HEK293 (cell line): Measurements from ENCODE around the gene ME3.

ENCODE experiments used
- CTCF ChIA-PET: fragments of 350-600 bp; formaldehyde crosslinking; extraction: SDS; loops from one replicate; lab custom pipeline; 2021; ENCODE audit warnings: antibody characterized with exemption; lab: Yijun Ruan, JAX
- POLR2A ChIA-PET: fragments of 300-600 bp; formaldehyde crosslinking; extraction: SDS; loops from one replicate; lab custom pipeline; 2020; ENCODE audit warnings: antibody characterized with exemption, inconsistent platforms; lab: Yijun Ruan, JAX
- H3K27ac ChIP-seq: fragments of 200-500 bp; sonication (Bioruptor generic); 2 replicates; pipeline ENCODE4 v1.5.1; 2014; ENCODE audit warnings: low read depth, low read length, control low read depth, inconsistent platforms; ENCODE audit errors: extremely low read depth
- H3K36me3 ChIP-seq, 2 experiments: fragments of 200-500 bp in 1 of 2; sonication (Bioruptor generic) in 1 of 2; 1 replicate in 1 of 2; 2 replicates in 1 of 2; pipeline ENCODE4 v1.5.1; 2014 to 2017; ENCODE audit warnings: inconsistent platforms in 2 of 2, low read length in 2 of 2; ENCODE audit not compliant: control insufficient read depth in 2 of 2, insufficient read depth in 1 of 2
- H3K4me1 ChIP-seq: fragments of 200-500 bp; sonication (Bioruptor generic); 2 replicates; pipeline ENCODE4 v1.5.1; 2014; ENCODE audit warnings: mild to moderate bottlenecking, low read length, inconsistent platforms; ENCODE audit not compliant: control insufficient read depth, insufficient read depth
- H3K4me3 ChIP-seq: 2 replicates; pipeline ENCODE4 v1.5.1; 2011; ENCODE audit warnings: low read depth, mild to moderate bottlenecking, control low read depth, low read length, moderate library complexity
- H3K9me3 ChIP-seq: fragments of 200-500 bp; sonication (Bioruptor generic); 2 replicates; pipeline ENCODE4 v1.5.1; 2014; ENCODE audit warnings: low read depth, low read length, inconsistent platforms; ENCODE audit not compliant: control insufficient read depth, insufficient read depth
- BCL11B ChIP-seq: fragments of 450-650 bp; formaldehyde crosslinking; IDR thresholded peaks from 2 replicates; pipeline ENCODE4 v1.5.1; 2016; ENCODE audit warnings: low read depth, missing biosample characterization, missing genetic modification characterization
- EGR2 ChIP-seq: fragments of 450-650 bp; formaldehyde crosslinking; IDR thresholded peaks from 2 replicates; pipeline ENCODE4 v1.5.1; 2016; ENCODE audit warnings: low read depth, missing biosample characterization, missing genetic modification characterization
- GLIS1 ChIP-seq: fragments of 450-650 bp; formaldehyde crosslinking; IDR thresholded peaks from 2 replicates; pipeline ENCODE4 v1.5.1; 2016; ENCODE audit warnings: missing biosample characterization, missing genetic modification characterization
- KLF10 ChIP-seq: fragments of 450-650 bp; IDR thresholded peaks from 2 replicates; pipeline ENCODE4 v1.5.1; 2018; ENCODE audit warnings: missing biosample characterization, mild to moderate bottlenecking, missing genetic modification characterization
- SCRT1 ChIP-seq: fragments of 450-650 bp; formaldehyde crosslinking; IDR thresholded peaks from 2 replicates; pipeline ENCODE4 v1.5.1; 2016; ENCODE audit warnings: missing biosample characterization, missing genetic modification characterization, borderline replicate concordance
- TRIM28 ChIP-seq: IDR thresholded peaks from 2 replicates; pipeline ENCODE4 v1.6.1; 2011; ENCODE audit warnings: low read length, control low read depth, borderline replicate concordance
- ZBTB48 ChIP-seq: fragments of 450-650 bp; formaldehyde crosslinking; IDR thresholded peaks from 2 replicates; pipeline ENCODE4 v1.5.1; 2016; ENCODE audit warnings: missing biosample characterization, missing genetic modification characterization
- ZFP37 ChIP-seq: fragments of 450-650 bp; formaldehyde crosslinking; IDR thresholded peaks from 2 replicates; pipeline ENCODE4 v1.5.1; 2016; ENCODE audit warnings: missing biosample characterization, missing genetic modification characterization
- ZNF112 ChIP-seq: fragments of 450-650 bp; formaldehyde crosslinking; IDR thresholded peaks from 2 replicates; pipeline ENCODE4 v1.5.0; 2017; ENCODE audit warnings: missing biosample characterization, missing genetic modification characterization
- ZNF174 ChIP-seq: fragments of 450-650 bp; formaldehyde crosslinking; IDR thresholded peaks from 2 replicates; pipeline ENCODE4 v1.5.0; 2017; ENCODE audit warnings: missing biosample characterization, mild to moderate bottlenecking, missing genetic modification characterization
- ZNF19 ChIP-seq: fragments of 450-650 bp; formaldehyde crosslinking; IDR thresholded peaks from 2 replicates; pipeline ENCODE4; 2016; ENCODE audit warnings: missing biosample characterization, missing genetic modification characterization, low read depth
- ZNF2 ChIP-seq: fragments of 450-650 bp; formaldehyde crosslinking; IDR thresholded peaks from 2 replicates; pipeline ENCODE4 v1.5.1; 2016; ENCODE audit warnings: missing biosample characterization, missing genetic modification characterization
- ZNF23 ChIP-seq: fragments of 450-650 bp; formaldehyde crosslinking; IDR thresholded peaks from 2 replicates; pipeline ENCODE4 v1.5.1; 2016; ENCODE audit warnings: missing biosample characterization, missing genetic modification characterization, borderline replicate concordance
- ZNF280C ChIP-seq: fragments of 450-650 bp; formaldehyde crosslinking; IDR thresholded peaks from 2 replicates; pipeline ENCODE4 v1.5.1; 2016; ENCODE audit warnings: missing biosample characterization, missing genetic modification characterization
- ZNF354C ChIP-seq: fragments of 450-650 bp; formaldehyde crosslinking; IDR thresholded peaks from 2 replicates; pipeline ENCODE4 v1.5.1; 2016; ENCODE audit warnings: missing biosample characterization, missing genetic modification characterization, low read depth, borderline replicate concordance
- ZNF416 ChIP-seq: fragments of 450-650 bp; formaldehyde crosslinking; IDR thresholded peaks from 2 replicates; pipeline ENCODE4 v1.5.1; 2016; ENCODE audit warnings: missing biosample characterization, missing genetic modification characterization
- ZNF580 ChIP-seq: fragments of 450-650 bp; formaldehyde crosslinking; IDR thresholded peaks from 2 replicates; pipeline ENCODE4 v1.5.1; 2016; ENCODE audit warnings: missing biosample characterization, missing genetic modification characterization
- ZNF610 ChIP-seq: fragments of 450-650 bp; formaldehyde crosslinking; IDR thresholded peaks from 2 replicates; pipeline ENCODE4 v1.5.1; 2016; ENCODE audit warnings: missing biosample characterization, missing genetic modification characterization, borderline replicate concordance
- ZNF621 ChIP-seq: fragments of 450-650 bp; formaldehyde crosslinking; IDR thresholded peaks from 2 replicates; pipeline ENCODE4 v1.5.1; 2017; ENCODE audit warnings: missing biosample characterization, missing genetic modification characterization
- ZNF623 ChIP-seq: fragments of 450-650 bp; formaldehyde crosslinking; IDR thresholded peaks from 2 replicates; pipeline ENCODE4 v1.5.1; 2016; ENCODE audit warnings: missing biosample characterization, missing genetic modification characterization
- ZNF707 ChIP-seq: fragments of 450-650 bp; formaldehyde crosslinking; IDR thresholded peaks from 2 replicates; pipeline ENCODE4 v1.5.1; 2016; ENCODE audit warnings: missing biosample characterization, missing genetic modification characterization
- ZNF76 ChIP-seq: fragments of 450-650 bp; formaldehyde crosslinking; IDR thresholded peaks from 2 replicates; pipeline ENCODE4; 2016; ENCODE audit warnings: low read depth, missing biosample characterization, missing genetic modification characterization, borderline replicate concordance
- ZNF791 ChIP-seq: fragments of 450-650 bp; formaldehyde crosslinking; IDR thresholded peaks from 2 replicates; pipeline ENCODE4 v1.5.1; 2016; ENCODE audit warnings: missing biosample characterization, missing genetic modification characterization
- ZXDB ChIP-seq: fragments of 450-650 bp; formaldehyde crosslinking; IDR thresholded peaks from 2 replicates; pipeline ENCODE4 v1.5.1; 2016; ENCODE audit warnings: missing biosample characterization, missing genetic modification characterization
- TF ChIP-seq, protein P1 (sequence below): fragments of 450-650 bp; formaldehyde crosslinking; IDR thresholded peaks from 2 replicates; pipeline ENCODE4 v1.5.1; 2017; ENCODE audit warnings: missing biosample characterization, missing genetic modification characterization
- TF ChIP-seq, protein P2 (sequence below): fragments of 450-650 bp; formaldehyde crosslinking; IDR thresholded peaks from 2 replicates; pipeline ENCODE4 v1.5.1; 2016; ENCODE audit warnings: missing biosample characterization, missing genetic modification characterization, borderline replicate concordance

ME3 gene

DNA sequence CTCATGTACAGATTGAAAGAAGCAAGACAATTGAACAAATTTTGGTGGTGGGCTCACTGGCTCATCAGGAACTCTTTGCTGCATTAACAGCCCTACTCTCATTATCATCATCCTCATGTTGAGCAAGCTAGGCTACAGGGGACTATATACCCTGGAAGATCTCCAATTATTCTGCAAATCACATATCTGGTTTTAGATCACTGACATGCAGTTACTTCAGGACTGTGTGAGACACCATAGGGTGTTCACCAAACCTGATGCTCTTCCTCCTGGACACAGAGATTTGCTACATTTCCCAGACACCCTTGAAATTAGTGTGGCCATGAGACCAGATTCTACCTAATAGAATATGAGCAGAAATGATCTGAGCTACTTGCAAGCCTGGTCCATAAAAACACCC is 23.0 kb upstream of the ME3 start:
- CTCF ChIA-PET, result interaction anchor here (0.5 to 1.3 kb wide), 5 partner anchors 14 to 238 kb away, joined by 3 to 4 read pairs (median 3); no protein-coding TSS in a partner anchor
- H3K27ac ChIP-seq, result no peak overlapping the region
- TF ChIP-seq ZNF580 (tag by site-specific recombination) (no peak), ZBTB48 (no peak), ZNF23 (tag by site-specific recombination) (no peak), ZNF19 (tag by site-specific recombination) (no peak), ZNF112 (no peak), ZNF2 (no peak), ZNF707 (no peak), EGR2 (tag by site-specific recombination) (no peak), ZNF416 (tag by site-specific recombination) (no peak), ZFP37 (no peak)
- TF ChIP-seq, protein P1, sequence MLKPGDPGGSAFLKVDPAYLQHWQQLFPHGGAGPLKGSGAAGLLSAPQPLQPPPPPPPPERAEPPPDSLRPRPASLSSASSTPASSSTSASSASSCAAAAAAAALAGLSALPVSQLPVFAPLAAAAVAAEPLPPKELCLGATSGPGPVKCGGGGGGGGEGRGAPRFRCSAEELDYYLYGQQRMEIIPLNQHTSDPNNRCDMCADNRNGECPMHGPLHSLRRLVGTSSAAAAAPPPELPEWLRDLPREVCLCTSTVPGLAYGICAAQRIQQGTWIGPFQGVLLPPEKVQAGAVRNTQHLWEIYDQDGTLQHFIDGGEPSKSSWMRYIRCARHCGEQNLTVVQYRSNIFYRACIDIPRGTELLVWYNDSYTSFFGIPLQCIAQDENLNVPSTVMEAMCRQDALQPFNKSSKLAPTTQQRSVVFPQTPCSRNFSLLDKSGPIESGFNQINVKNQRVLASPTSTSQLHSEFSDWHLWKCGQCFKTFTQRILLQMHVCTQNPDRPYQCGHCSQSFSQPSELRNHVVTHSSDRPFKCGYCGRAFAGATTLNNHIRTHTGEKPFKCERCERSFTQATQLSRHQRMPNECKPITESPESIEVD (tag by site-specific recombination), result no peak
- TF ChIP-seq, all 188 proteins: peak for 0

DNA sequence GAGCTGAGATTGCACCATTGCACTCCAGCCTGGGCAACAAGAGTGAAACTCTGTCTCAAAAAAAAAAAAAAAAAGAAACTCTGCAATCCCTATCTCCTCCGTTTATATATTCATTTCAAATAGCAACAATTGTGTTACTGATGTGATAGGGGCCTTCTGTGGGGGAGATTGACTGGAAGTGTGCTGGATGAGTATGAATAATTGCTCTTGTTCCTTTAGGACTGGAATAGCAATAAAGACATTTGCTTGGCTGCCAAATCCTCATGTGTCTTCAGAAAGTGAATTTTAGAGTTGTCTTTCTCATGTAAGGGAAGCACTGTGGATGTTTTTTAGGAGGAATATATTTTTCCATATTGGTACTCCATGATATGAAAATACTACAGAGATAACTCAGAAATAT is 21.1 kb upstream of the ME3 start:
- Histone ChIP-seq H3K4me3 (no peak overlapping the region), H3K27ac (no peak overlapping the region), H3K36me3 (no peaks in the 10 kb centered on the region), H3K9me3 (no peaks in the 10 kb centered on the region), H3K4me1 (no peaks in the 10 kb centered on the region; the same call in 1 of the 2 replicates)
- TF ChIP-seq SCRT1 (tag by site-specific recombination) (no peak), ZNF280C (no peak), TRIM28 (no peak), ZNF354C (tag by site-specific recombination) (no peak)
- ChIA-PET CTCF (interaction anchor here (1.1 kb wide), 1 partner anchor 10 kb away, joined by 3 read pairs; no protein-coding TSS in a partner anchor), POLR2A (no interaction called here)

More for the DNA sequence above, 23.0 kb upstream of the ME3 start:
- no peaks in the 10 kb centered on the region for H3K9me3 ChIP-seq
- H3K4me3 ChIP-seq, result no peak overlapping the region
- H3K36me3 ChIP-seq, result no peaks in the 10 kb centered on the region
- POLR2A ChIA-PET, result interaction anchor here (1.1 to 1.4 kb wide), 2 partner anchors 105 to 117 kb away, joined by 3 read pairs; partner anchors contain the start of gene PRSS23
- no peaks in the 10 kb centered on the region for H3K4me1 ChIP-seq

DNA sequence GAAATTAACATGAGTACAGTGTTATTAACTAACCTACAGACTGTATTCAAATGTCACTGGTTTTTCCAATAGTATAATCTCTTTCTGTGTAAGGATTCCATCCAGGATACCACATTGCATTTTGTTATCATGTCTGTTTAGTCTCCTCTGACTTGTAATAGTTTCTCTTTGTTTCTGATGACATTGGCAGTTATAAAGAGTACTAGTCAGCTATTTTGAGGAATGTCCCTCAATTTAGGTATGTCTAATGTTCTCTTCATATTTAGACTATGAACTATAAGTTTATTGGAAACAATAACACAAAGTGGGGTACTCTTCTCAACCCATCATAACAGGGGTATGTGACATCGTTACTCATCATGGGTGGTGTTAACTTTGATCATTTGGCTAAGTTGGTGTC is 20.3 kb upstream of the ME3 start:
- Histone ChIP-seq H3K9me3 (no peaks in the 10 kb centered on the region), H3K4me1 (no peaks in the 10 kb centered on the region; the same call in 1 of the 2 replicates), H3K27ac (no peak overlapping the region), H3K4me3 (no peak overlapping the region), H3K36me3 (no peaks in the 10 kb centered on the region)
- POLR2A ChIA-PET, result no interaction called here
- CTCF ChIA-PET, result interaction anchor here (1.1 kb wide), 1 partner anchor 9 kb away, joined by 3 read pairs; no protein-coding TSS in a partner anchor
- TF ChIP-seq ZNF76, result no peak
- no peak for TF ChIP-seq ZNF610 (tag by site-specific recombination)
- no peak for TF ChIP-seq ZNF623 (tag by site-specific recombination)
- no peak for TF ChIP-seq GLIS1 (tag by site-specific recombination)
- TF ChIP-seq, protein P2, sequence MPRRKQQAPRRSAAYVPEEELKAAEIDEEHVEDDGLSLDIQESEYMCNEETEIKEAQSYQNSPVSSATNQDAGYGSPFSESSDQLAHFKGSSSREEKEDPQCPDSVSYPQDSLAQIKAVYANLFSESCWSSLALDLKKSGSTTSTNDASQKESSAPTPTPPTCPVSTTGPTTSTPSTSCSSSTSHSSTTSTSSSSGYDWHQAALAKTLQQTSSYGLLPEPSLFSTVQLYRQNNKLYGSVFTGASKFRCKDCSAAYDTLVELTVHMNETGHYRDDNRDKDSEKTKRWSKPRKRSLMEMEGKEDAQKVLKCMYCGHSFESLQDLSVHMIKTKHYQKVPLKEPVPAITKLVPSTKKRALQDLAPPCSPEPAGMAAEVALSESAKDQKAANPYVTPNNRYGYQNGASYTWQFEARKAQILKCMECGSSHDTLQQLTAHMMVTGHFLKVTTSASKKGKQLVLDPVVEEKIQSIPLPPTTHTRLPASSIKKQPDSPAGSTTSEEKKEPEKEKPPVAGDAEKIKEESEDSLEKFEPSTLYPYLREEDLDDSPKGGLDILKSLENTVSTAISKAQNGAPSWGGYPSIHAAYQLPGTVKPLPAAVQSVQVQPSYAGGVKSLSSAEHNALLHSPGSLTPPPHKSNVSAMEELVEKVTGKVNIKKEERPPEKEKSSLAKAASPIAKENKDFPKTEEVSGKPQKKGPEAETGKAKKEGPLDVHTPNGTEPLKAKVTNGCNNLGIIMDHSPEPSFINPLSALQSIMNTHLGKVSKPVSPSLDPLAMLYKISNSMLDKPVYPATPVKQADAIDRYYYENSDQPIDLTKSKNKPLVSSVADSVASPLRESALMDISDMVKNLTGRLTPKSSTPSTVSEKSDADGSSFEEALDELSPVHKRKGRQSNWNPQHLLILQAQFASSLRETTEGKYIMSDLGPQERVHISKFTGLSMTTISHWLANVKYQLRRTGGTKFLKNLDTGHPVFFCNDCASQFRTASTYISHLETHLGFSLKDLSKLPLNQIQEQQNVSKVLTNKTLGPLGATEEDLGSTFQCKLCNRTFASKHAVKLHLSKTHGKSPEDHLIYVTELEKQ, result no peak
- TF ChIP-seq ZXDB, result no peak
- no peak for TF ChIP-seq ZNF791 (tag by site-specific recombination)
- no peak for TF ChIP-seq BCL11B (tag by site-specific recombination)
- TF ChIP-seq KLF10 (tag by site-specific recombination), result no peak
- no peak for TF ChIP-seq ZNF621 (tag by site-specific recombination)
- no peak for TF ChIP-seq ZNF174 (tag by site-specific recombination)
